Measurements from ENCODE around the gene CPT1B.
A peak's percentile ranks its signal among the peaks of the same experiment; 100 is the strongest.

The CPT1B gene

DNA sequence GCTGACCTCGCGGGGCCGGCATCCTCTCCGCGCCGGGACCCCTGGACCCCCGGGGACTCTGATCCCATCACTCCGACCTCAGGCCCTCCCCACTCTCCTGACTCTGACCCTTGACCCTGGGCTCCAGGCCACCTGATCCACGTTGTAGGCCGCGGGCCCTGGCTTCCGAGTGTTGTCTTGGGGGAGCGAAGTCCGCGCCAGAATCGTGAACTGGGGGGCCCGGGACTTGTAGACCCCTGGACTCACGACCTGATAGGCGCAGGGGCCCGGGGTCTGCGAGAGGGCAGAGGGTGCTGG, 47.7 kb downstream of the CPT1B start:
- H3K27ac ChIP-seq (ENCODE audit: poor library complexity, severe bottlenecking): peak overlapping the region; percentile 81
- H3K36me3 ChIP-seq (ENCODE audit: low read depth): no peaks in the 10 kb centered on the region
- DNase-seq (ENCODE audit: low spot score) (no peak), ATAC-seq (ENCODE audit: low read depth) (no peak)
- H3K9me3 ChIP-seq (ENCODE audit: severe bottlenecking): no peaks in the 10 kb centered on the region
- H3K4me1 ChIP-seq (ENCODE audit: insufficient read depth, poor library complexity, severe bottlenecking): no peaks in the 10 kb centered on the region
- H3K4me3 ChIP-seq (ENCODE audit: severe bottlenecking): peak overlapping the region; percentile 67
- no peaks in the 10 kb centered on the region for H3K27me3 ChIP-seq (ENCODE audit: insufficient read depth, poor library complexity, severe bottlenecking)
- TF ChIP-seq, protein P1, sequence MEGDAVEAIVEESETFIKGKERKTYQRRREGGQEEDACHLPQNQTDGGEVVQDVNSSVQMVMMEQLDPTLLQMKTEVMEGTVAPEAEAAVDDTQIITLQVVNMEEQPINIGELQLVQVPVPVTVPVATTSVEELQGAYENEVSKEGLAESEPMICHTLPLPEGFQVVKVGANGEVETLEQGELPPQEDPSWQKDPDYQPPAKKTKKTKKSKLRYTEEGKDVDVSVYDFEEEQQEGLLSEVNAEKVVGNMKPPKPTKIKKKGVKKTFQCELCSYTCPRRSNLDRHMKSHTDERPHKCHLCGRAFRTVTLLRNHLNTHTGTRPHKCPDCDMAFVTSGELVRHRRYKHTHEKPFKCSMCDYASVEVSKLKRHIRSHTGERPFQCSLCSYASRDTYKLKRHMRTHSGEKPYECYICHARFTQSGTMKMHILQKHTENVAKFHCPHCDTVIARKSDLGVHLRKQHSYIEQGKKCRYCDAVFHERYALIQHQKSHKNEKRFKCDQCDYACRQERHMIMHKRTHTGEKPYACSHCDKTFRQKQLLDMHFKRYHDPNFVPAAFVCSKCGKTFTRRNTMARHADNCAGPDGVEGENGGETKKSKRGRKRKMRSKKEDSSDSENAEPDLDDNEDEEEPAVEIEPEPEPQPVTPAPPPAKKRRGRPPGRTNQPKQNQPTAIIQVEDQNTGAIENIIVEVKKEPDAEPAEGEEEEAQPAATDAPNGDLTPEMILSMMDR (IDR thresholded peaks at IDR 0.05; ENCODE audit: poor library complexity, severe bottlenecking): no peak

GRCh38 chr22:50529897-50530579, 48.2 kb downstream of the CPT1B start, which contains the start of gene TYMP:
TSS of gene TYMP (minus strand) at chr22:50530012. CDS start at chr22:50529709, 303 bp downstream.
- H3K9me3 ChIP-seq (ENCODE audit: severe bottlenecking): no peaks in the 10 kb centered on the region
- peak within 1 kb of the TSS; percentile 81 for H3K27ac ChIP-seq (ENCODE audit: poor library complexity, severe bottlenecking)
- no peaks in the 10 kb centered on the region for H3K4me1 ChIP-seq (ENCODE audit: insufficient read depth, poor library complexity, severe bottlenecking)
- TF ChIP-seq, protein P1 (IDR thresholded peaks at IDR 0.05; ENCODE audit: poor library complexity, severe bottlenecking): no peak
- H3K36me3 ChIP-seq (ENCODE audit: low read depth): no peaks in the 10 kb centered on the region
- no peaks in the 10 kb centered on the region for H3K27me3 ChIP-seq (ENCODE audit: insufficient read depth, poor library complexity, severe bottlenecking)
- ATAC-seq (ENCODE audit: low read depth) (peak; percentile 35), DNase-seq (ENCODE audit: low spot score) (peak; percentile 83)
- peak within 1 kb of the TSS; percentile 67 for H3K4me3 ChIP-seq (ENCODE audit: severe bottlenecking)

GRCh38 chr22:50529416-50529896, 48.8 kb downstream of the CPT1B start:
- Histone ChIP-seq H3K27me3 (ENCODE audit: insufficient read depth, poor library complexity, severe bottlenecking) (no peaks in the 10 kb centered on the region), H3K9me3 (ENCODE audit: severe bottlenecking) (no peaks in the 10 kb centered on the region), H3K36me3 (ENCODE audit: low read depth) (no peaks in the 10 kb centered on the region), H3K4me1 (ENCODE audit: insufficient read depth, poor library complexity, severe bottlenecking) (no peaks in the 10 kb centered on the region), H3K4me3 (ENCODE audit: severe bottlenecking) (peak overlapping the region; percentile 67), H3K27ac (ENCODE audit: poor library complexity, severe bottlenecking) (peak overlapping the region; percentile 81)
- DNase-seq (ENCODE audit: low spot score) (peak; percentile 72), ATAC-seq (ENCODE audit: low read depth) (no peak)
- TF ChIP-seq, protein P1 (IDR thresholded peaks at IDR 0.05; ENCODE audit: poor library complexity, severe bottlenecking): no peak

DNA sequence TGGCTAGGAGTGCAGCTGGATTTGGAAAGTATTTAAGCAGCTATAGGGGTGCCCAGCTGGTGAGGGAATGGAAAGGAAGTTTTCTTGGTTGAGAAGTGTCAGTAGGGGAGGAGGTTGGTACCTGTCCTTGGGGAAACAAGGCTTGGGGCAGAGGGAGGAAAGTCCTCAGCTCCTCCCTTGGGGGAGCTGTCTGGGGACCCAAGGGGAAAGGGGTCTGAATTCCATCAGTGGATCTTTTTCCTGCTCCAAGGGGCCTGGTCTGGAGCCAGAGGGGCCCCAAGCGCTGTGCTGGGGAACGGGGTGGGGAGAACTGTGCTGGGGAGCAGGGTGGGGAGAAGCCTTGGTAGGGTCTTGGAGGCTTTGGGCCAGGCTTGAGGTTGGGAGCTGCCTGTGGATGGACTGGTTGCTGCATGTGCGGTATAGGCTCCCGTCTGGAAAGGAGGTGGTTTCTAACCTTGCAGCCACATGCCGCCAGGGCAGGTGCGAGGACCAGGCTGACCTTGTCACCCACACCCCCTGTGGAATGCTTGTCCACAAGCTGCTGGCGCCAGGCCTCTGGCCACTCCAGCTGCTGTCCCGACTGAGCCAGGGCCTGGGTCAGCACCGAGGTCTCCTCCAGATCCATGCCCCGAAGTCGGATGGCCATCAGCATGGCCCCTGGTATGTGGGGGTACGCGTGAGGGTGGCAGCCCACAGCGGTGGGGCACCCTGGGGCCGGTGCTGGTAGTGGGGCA, 49.4 kb downstream of the CPT1B start:
- no peak for DNase-seq (ENCODE audit: low spot score)

More for the DNA sequence above, 49.4 kb downstream of the CPT1B start:
- Histone ChIP-seq H3K4me1 (ENCODE audit: insufficient read depth, poor library complexity, severe bottlenecking) (no peaks in the 10 kb centered on the region), H3K27ac (ENCODE audit: poor library complexity, severe bottlenecking) (peak overlapping the region; percentile 81), H3K27me3 (ENCODE audit: insufficient read depth, poor library complexity, severe bottlenecking) (no peaks in the 10 kb centered on the region), H3K9me3 (ENCODE audit: severe bottlenecking) (no peaks in the 10 kb centered on the region), H3K36me3 (ENCODE audit: low read depth) (no peaks in the 10 kb centered on the region), H3K4me3 (ENCODE audit: severe bottlenecking) (peak overlapping the region; percentile 67)
- TF ChIP-seq, protein P1 (IDR thresholded peaks at IDR 0.05; ENCODE audit: poor library complexity, severe bottlenecking): no peak
- no peak for ATAC-seq (ENCODE audit: low read depth)

All from RWPE2 (cell line).